A549 (cell line): ENCODE results near the gene IPO13. TPM values are rescaled to one million over a fixed set of nuclear protein-coding genes. Genes with fewer than 3 reads are reported as not detected.

Experiments used
- ATAC-seq, 2 experiments: fragments of 200-7000 bp in 1 of 2; fragments of >200 bp in 1 of 2; cut with Nextera tagmentation in 1 of 2; cut with Tn5 transposase in 1 of 2; 3 replicates each; pipeline versions ENCODE4 v1.8.0 to v1.9.1; 2018 to 2020; ENCODE audit warnings: mild to moderate bottlenecking in 1 of 2, moderate library complexity in 1 of 2
- CTCF ChIA-PET: fragments of 300-600 bp; sonication (Branson Sonifier 250); formaldehyde crosslinking; extraction: SDS; loops from one replicate; lab custom pipeline; 2021; ENCODE audit warnings: antibody characterized with exemption, inconsistent platforms; lab: Yijun Ruan, JAX
- POLR2A ChIA-PET: fragments of 350-600 bp; formaldehyde crosslinking; extraction: SDS; loops from one replicate; lab custom pipeline; 2021; ENCODE audit warnings: antibody characterized with exemption, inconsistent platforms; lab: Yijun Ruan, JAX
- DNase-seq, 2 experiments: peaks; one replicate each; pipeline versions ENCODE4 v3.0.0 to v3.0.0-alpha.2; 2011 to 2016; ENCODE audit warnings: low read depth in 1 of 2, low spot score in 1 of 2
- FAIRE-seq: peaks from 2 replicates; lab custom pipeline; 2011; peaks lifted over from hg19 to GRCh38; lab: Jason Lieb, UNC
- H3K27ac ChIP-seq, 2 experiments: fragments of >200 bp; sonication (Bioruptor Twin); formaldehyde crosslinking; 3 replicates each; pipeline ENCODE4 v1.5.1; 2016 to 2017
- H3K4me1 ChIP-seq: fragments of >200 bp; sonication (Bioruptor Twin); formaldehyde crosslinking; 3 replicates; pipeline ENCODE4 v1.6.1; 2016
- H3K4me2 ChIP-seq: fragments of >200 bp; sonication (Bioruptor Twin); formaldehyde crosslinking; 3 replicates; pipeline ENCODE4 v1.6.1; 2016
- H3K4me3 ChIP-seq: fragments of >200 bp; sonication (Bioruptor Twin); formaldehyde crosslinking; 3 replicates; pipeline ENCODE4 v1.5.1; 2016
- H3K9me3 ChIP-seq: fragments of >200 bp; sonication (Bioruptor Twin); formaldehyde crosslinking; 3 replicates; pipeline ENCODE4 v1.6.1; 2016
- ATOH8 ChIP-seq: fragments of 250-450 bp; sonication (Bioruptor Pico); IDR thresholded peaks from 2 replicates; pipeline ENCODE4 v1.5.0; 2020; ENCODE audit warnings: low read depth, mild to moderate bottlenecking, moderate library complexity
- EP300 ChIP-seq, 2 experiments: fragments of >200 bp; sonication (Bioruptor Twin); formaldehyde crosslinking; IDR thresholded peaks; 2 replicates in 1 of 2; 3 replicates in 1 of 2; pipeline ENCODE4 v1.6.1; 2016 to 2017
- ESRRA ChIP-seq: fragments of 150-350 bp; IDR thresholded peaks from 2 replicates; pipeline ENCODE4 v1.6.1; 2014; ENCODE audit warnings: mild to moderate bottlenecking, low read length, borderline replicate concordance
- FOSL2 ChIP-seq, 2 experiments: fragments of 450-650 bp in 1 of 2; fragments of >200 bp in 1 of 2; sonication (Bioruptor Twin) in 1 of 2; formaldehyde crosslinking; IDR thresholded peaks; 2 replicates each; pipeline versions ENCODE4 v1.5.0 to v1.6.1; 2016 to 2020; ENCODE audit warnings: mild to moderate bottlenecking in 1 of 2, moderate library complexity in 1 of 2
- HDAC2 ChIP-seq: fragments of 200-600 bp; sonication (generic); IDR thresholded peaks from 2 replicates; pipeline ENCODE4 v1.6.1; 2016
- HES2 ChIP-seq: fragments of >200 bp; sonication (Bioruptor Twin); formaldehyde crosslinking; IDR thresholded peaks from 2 replicates; pipeline ENCODE4 v1.6.1; 2016
- HOXB13 ChIP-seq: fragments of 250-450 bp; sonication (Bioruptor Pico); IDR thresholded peaks from 2 replicates; pipeline ENCODE4 v1.5.0; 2020; ENCODE audit warnings: low read depth, mild to moderate bottlenecking, moderate library complexity
- MAFK ChIP-seq: fragments of 450-650 bp; IDR thresholded peaks from 2 replicates; pipeline ENCODE4 v1.6.1; 2014; ENCODE audit not compliant: partially characterized antibody
- MAZ ChIP-seq: fragments of 150-350 bp; IDR thresholded peaks from 2 replicates; pipeline ENCODE4 v1.6.1; 2014; ENCODE audit warnings: antibody characterized with exemption, low read depth, low read length, borderline replicate concordance
- MYC ChIP-seq: IDR thresholded peaks from 2 replicates; pipeline ENCODE4 v1.6.1; 2012; ENCODE audit warnings: mild to moderate bottlenecking, inconsistent platforms, low read length, improper control_type of control experiment, borderline replicate concordance
- POLR2A ChIP-seq: IDR thresholded peaks from 2 replicates; pipeline ENCODE4 v1.6.1; 2012; ENCODE audit warnings: mild to moderate bottlenecking, low read length
- RNF2 ChIP-seq: fragments of 200-600 bp; sonication (generic); IDR thresholded peaks from 2 replicates; pipeline ENCODE4 v1.6.1; 2016; ENCODE audit warnings: low read depth, mild to moderate bottlenecking, antibody characterized with exemption, moderate library complexity, borderline replicate concordance
- SREBF2 ChIP-seq: fragments of 450-650 bp; IDR thresholded peaks from 2 replicates; pipeline ENCODE4 v1.6.1; 2014; ENCODE audit warnings: mild to moderate bottlenecking, moderate library complexity
- TP53 ChIP-seq: fragments of 250-450 bp; sonication (Bioruptor Pico); IDR thresholded peaks from 2 replicates; pipeline ENCODE4 v1.5.0; 2021; ENCODE audit warnings: mild to moderate bottlenecking, moderate library complexity
- USF2 ChIP-seq: fragments of 450-650 bp; IDR thresholded peaks from 2 replicates; pipeline ENCODE4 v1.6.1; 2014; ENCODE audit warnings: antibody characterized with exemption
- WGBS: methylation state at CpG from one replicate; pipeline ENCODE4 v1.1.6; 2017; ENCODE audit errors: missing lambda C conversion rate; 5-methylcytosine and 5-hydroxymethylcytosine counted together
- polyA plus RNA-seq, 4 experiments: library from polyadenylated mRNA; depleted of rRNA in 3 of 4; stranded (reverse); fragments of >200 nt; fragmentation: RNase III in 1 of 4; extraction: RNeasy Plus Mini Kit Qiagen cat#74134 plus additional on column Dnase treatment in 1 of 4; gene quantifications; 2 replicates in 3 of 4; 3 replicates in 1 of 4; pipeline ENCODE4 v1.2.3, GENCODE V29; 2011 to 2017
- TF ChIP-seq, protein P1 (sequence below): IDR thresholded peaks from 2 replicates; pipeline ENCODE4 v1.6.1; 2012
- TF ChIP-seq, protein P2 (sequence below): fragments of >200 bp; sonication (Bioruptor Twin); formaldehyde crosslinking; IDR thresholded peaks from 3 replicates; pipeline ENCODE4 v1.5.1; 2016
- TF ChIP-seq, protein P3 (sequence below): fragments of 200-600 bp; sonication (generic); IDR thresholded peaks from 2 replicates; pipeline ENCODE4 v1.6.1; 2016; ENCODE audit warnings: antibody characterized with exemption, mild to moderate bottlenecking, moderate library complexity

IPO13 gene
- polyA plus RNA-seq, 2 of the 4 experiments (the other 2 are of a cell fraction): 8.1 to 15.8 TPM

DNA sequence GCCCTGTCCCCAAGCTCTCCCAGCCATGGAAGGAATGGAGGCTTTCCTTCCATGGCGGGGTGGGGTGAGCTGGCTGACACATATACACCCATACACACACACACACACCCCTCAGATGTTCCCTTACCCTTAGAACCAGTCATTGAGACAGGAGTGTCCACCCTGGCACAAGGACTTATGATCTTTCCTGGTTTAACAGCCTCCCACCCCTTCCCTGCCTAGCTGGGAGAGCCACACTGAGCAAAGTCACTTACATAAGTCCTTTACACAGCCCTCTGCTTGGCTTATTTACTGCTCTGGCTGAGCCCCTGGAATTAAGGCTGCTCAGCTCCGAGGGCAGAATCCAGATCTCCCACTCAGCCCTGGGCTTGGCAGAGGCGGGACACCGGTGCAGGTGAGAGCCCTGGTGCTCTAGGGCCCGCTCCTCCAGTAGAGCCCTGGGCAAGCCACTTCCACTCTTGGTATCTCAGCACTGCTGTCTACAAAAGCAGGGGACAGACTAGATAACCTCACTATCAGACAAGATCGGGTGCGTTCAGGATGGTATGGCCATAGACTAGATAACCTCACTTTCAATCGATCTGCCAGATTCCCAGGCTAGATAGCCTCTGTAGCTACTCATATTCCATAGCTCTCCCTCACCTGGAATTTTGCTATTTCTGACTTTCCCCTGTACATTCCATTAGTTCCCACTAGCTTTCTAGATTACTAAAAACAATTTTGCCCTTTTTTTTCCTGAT lies 67.8 kb downstream of the IPO13 start:
- POLR2A ChIA-PET: no interaction called here
- no peaks in the 10 kb centered on the region for H3K9me3 ChIP-seq
- 56% methylated on average over 5 of the region's 8 CpGs for WGBS
- DNase-seq (no peak), FAIRE-seq (no peak), ATAC-seq (no peak)
- no peak overlapping the region for H3K4me3 ChIP-seq
- no peak for TF ChIP-seq HOXB13 (CRISPR knock-in tag)
- TF ChIP-seq, protein P1, sequence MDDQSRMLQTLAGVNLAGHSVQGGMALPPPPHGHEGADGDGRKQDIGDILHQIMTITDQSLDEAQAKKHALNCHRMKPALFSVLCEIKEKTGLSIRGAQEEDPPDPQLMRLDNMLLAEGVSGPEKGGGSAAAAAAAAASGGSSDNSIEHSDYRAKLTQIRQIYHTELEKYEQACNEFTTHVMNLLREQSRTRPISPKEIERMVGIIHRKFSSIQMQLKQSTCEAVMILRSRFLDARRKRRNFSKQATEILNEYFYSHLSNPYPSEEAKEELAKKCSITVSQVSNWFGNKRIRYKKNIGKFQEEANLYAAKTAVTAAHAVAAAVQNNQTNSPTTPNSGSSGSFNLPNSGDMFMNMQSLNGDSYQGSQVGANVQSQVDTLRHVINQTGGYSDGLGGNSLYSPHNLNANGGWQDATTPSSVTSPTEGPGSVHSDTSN: no peak
- no peak for TF ChIP-seq USF2
- TF ChIP-seq TP53 (CRISPR knock-in tag): no peak
- TF ChIP-seq HDAC2: no peak
- no peak for TF ChIP-seq ESRRA
- no peak for TF ChIP-seq EP300 (IDR thresholded peaks at IDR 0.05)
- no peak for TF ChIP-seq POLR2A
- no peak for TF ChIP-seq ATOH8 (CRISPR knock-in tag)
- TF ChIP-seq MAZ: no peak
- TF ChIP-seq MAFK: no peak
- TF ChIP-seq, protein P2, sequence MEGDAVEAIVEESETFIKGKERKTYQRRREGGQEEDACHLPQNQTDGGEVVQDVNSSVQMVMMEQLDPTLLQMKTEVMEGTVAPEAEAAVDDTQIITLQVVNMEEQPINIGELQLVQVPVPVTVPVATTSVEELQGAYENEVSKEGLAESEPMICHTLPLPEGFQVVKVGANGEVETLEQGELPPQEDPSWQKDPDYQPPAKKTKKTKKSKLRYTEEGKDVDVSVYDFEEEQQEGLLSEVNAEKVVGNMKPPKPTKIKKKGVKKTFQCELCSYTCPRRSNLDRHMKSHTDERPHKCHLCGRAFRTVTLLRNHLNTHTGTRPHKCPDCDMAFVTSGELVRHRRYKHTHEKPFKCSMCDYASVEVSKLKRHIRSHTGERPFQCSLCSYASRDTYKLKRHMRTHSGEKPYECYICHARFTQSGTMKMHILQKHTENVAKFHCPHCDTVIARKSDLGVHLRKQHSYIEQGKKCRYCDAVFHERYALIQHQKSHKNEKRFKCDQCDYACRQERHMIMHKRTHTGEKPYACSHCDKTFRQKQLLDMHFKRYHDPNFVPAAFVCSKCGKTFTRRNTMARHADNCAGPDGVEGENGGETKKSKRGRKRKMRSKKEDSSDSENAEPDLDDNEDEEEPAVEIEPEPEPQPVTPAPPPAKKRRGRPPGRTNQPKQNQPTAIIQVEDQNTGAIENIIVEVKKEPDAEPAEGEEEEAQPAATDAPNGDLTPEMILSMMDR: no peak
- TF ChIP-seq FOSL2 (IDR thresholded peaks at IDR 0.05): no peak
- TF ChIP-seq FOSL2 (CRISPR knock-in tag; IDR thresholded peaks at IDR 0.05): no peak
- TF ChIP-seq RNF2: no peak
- no peak for TF ChIP-seq HES2
- no peak for TF ChIP-seq SREBF2
- TF ChIP-seq, protein P3, sequence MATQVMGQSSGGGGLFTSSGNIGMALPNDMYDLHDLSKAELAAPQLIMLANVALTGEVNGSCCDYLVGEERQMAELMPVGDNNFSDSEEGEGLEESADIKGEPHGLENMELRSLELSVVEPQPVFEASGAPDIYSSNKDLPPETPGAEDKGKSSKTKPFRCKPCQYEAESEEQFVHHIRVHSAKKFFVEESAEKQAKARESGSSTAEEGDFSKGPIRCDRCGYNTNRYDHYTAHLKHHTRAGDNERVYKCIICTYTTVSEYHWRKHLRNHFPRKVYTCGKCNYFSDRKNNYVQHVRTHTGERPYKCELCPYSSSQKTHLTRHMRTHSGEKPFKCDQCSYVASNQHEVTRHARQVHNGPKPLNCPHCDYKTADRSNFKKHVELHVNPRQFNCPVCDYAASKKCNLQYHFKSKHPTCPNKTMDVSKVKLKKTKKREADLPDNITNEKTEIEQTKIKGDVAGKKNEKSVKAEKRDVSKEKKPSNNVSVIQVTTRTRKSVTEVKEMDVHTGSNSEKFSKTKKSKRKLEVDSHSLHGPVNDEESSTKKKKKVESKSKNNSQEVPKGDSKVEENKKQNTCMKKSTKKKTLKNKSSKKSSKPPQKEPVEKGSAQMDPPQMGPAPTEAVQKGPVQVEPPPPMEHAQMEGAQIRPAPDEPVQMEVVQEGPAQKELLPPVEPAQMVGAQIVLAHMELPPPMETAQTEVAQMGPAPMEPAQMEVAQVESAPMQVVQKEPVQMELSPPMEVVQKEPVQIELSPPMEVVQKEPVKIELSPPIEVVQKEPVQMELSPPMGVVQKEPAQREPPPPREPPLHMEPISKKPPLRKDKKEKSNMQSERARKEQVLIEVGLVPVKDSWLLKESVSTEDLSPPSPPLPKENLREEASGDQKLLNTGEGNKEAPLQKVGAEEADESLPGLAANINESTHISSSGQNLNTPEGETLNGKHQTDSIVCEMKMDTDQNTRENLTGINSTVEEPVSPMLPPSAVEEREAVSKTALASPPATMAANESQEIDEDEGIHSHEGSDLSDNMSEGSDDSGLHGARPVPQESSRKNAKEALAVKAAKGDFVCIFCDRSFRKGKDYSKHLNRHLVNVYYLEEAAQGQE: no peak
- no peak for TF ChIP-seq MYC
- H3K27ac ChIP-seq: no peak overlapping the region
- H3K4me1 ChIP-seq: 0 out of 3 replicates have a peak, but pooled peaks cover 3% of the 10 kb centered on the region
- H3K4me2 ChIP-seq: no peak overlapping the region
- CTCF ChIA-PET: interaction anchor here (1.1 to 25.3 kb wide), 4 partner anchors 12 to 33 kb away, joined by 4 to 412 read pairs (median 32); no protein-coding TSS in a partner anchor
